OCI-LY3 (cell line): ENCODE measurements around the gene MYL12A.

Experiments
- EZH2phosphoT487 ChIP-seq: fragments of 200-600 bp; shearing (Covaris generic); IDR thresholded peaks from 2 replicates; pipeline ENCODE4 v1.6.1; 2018; ENCODE audit warnings: antibody characterized with exemption, mixed run types, low read depth
- TF ChIP-seq, protein P1 (sequence below): fragments of 200-600, 300-600 bp; sonication (generic); IDR thresholded peaks from 2 replicates; pipeline ENCODE4 v1.5.1; 2014; ENCODE audit warnings: antibody characterized with exemption, low read length, low read depth

DNA sequence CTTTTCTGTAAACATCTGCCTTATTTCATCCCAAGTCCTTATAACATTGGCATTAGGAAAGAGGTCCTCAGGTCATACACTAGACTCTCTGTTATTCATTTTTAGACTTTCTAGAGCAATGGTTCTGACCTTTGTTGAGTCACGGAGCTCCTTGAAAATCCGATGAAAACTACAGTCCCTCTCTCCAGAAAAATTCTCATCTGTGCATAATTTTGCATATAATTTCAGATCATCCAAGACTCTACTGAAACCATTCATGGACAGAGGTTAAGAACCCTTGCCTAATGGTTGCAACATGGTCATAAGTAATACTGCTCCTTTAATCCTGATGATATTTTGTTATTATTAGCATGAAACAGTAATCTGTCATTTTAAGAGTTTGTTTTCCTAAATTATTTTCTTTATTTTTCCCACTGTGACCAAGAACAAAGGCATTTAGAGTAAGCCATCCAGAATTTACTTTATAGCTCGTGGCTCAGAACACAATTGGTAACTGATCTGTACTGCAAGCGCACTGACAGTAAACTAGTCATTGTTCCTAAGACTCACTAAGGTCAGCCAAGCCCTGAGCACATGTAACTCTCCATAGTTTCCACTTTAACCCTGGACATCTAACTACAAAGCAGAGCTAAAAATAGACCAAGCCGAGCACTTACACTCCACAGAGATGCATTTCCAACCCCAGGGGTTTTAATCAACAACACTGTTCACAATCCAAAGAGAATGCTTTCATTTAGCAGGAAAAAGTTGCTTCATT, 36.2 kb upstream of the MYL12A start:
- TF ChIP-seq, protein P1, sequence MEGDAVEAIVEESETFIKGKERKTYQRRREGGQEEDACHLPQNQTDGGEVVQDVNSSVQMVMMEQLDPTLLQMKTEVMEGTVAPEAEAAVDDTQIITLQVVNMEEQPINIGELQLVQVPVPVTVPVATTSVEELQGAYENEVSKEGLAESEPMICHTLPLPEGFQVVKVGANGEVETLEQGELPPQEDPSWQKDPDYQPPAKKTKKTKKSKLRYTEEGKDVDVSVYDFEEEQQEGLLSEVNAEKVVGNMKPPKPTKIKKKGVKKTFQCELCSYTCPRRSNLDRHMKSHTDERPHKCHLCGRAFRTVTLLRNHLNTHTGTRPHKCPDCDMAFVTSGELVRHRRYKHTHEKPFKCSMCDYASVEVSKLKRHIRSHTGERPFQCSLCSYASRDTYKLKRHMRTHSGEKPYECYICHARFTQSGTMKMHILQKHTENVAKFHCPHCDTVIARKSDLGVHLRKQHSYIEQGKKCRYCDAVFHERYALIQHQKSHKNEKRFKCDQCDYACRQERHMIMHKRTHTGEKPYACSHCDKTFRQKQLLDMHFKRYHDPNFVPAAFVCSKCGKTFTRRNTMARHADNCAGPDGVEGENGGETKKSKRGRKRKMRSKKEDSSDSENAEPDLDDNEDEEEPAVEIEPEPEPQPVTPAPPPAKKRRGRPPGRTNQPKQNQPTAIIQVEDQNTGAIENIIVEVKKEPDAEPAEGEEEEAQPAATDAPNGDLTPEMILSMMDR: no peak
- no peak for TF ChIP-seq EZH2phosphoT487
